ENCODE results near the gene PPP5C.
"Not testable (repeated sequence)": the region's sequence is repeated elsewhere in the genome, so short reads cannot be mapped to it uniquely, and the experiment has no call there.

Gene PPP5C

DNA sequence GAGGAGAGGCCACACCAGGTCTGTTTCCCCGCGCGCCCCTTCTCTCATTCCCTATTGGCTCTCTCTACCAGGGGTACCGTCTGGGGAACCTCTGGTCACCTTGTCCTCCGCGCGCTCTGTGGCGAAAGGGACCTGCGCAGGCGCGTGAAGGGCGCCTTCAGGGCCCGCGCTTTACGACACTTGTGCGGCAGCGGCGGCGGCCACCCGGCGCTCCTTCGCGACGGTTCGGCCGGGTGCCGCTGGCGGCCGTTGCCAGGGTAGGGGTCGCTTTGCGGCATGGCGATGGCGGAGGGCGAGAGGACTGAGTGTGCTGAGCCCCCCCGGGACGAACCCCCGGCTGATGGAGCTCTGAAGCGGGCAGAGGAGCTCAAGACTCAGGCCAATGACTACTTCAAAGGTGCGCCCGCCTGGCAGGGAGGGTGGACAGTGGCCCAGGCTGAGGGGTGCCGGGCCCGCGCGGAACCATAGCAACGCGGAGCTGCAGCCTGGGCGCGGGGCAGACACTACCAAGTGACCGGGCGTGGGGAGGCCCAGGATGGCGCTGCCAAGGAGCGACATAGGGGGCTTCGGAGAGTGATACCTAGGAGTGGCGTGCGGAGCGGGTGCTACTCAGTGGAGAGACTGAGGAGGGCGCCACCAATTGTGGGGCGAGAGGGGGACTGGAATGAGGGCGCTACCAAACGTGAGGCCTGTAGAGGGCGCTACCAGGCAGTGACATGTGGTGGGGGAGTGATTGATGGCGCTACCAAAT, at the start of gene PPP5C:
Gene PPP5C (plus strand): TSS at position 267 of the 751 bp plus-strand sequence. CDS start 10 bp downstream, at position 277.
- DNase-seq = peak; percentile 78 to 80

DNA sequence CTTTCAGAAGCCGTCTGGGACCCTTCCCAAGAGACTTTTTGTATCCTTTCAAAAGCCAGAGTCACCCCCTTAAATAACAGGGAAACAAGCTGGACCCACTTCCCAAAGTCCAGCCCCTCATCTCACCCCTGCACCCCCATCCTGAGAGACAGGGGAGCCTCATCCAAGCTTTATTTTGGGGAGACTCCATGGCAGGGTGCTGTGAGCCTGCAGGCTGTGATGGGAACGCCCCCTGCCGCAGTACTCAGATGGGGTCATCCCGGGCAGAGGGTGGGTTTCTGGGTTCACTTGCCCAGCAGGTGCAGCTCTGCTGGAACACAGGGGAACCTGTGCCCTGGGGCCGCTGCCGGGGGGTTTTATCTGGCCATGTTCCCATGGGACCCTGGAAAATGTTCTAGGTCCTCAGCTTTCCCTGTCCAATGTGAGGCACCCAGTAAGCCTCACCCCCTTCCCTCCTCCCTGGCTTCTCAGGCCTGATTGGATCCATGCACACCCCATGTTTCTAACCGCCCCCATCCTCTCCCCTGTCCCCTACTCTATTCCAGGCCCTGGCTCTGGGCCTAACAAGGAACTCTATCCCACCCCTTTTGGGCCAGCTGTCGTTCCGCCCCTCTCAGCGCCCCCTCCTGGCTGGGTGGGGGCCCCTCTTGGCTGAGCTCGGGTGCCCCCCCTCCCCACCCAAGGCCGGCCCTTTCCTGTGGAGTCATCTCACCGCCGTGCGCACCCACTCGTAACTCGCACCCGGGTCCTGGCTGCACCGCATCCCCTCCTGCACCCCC, 49.0 kb upstream of the PPP5C start:
- DNase-seq = no peak

GRCh38 chr19:46298479-46299003, 48.3 kb upstream of the PPP5C start:
- no peak for DNase-seq

DNA sequence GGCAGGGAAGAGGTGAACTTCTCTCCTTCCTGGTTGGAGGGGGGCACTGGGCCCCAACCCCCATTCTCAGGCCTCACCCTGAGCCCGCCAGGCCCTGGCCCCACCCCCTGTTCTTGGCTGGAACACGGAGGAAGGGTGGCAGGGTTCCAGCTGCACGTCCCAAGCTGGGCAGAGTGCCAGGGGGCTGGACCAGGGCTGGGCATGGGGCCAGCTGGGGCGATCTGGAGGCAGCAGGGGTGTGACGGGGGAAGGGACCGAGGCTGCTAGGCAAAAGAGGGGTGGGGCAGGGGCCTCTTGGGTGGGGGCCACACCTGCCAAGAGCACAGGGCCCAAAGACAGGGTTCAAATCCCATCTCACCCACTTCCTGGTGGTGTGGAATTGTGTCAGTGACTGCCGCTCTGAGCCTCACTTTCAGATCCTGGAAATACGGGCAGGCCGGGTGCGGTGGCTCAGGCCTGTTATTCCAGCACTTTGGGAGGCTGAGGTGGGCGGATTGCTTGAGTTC, 47.8 kb upstream of the PPP5C start:
- DNase-seq = no peak

DNA sequence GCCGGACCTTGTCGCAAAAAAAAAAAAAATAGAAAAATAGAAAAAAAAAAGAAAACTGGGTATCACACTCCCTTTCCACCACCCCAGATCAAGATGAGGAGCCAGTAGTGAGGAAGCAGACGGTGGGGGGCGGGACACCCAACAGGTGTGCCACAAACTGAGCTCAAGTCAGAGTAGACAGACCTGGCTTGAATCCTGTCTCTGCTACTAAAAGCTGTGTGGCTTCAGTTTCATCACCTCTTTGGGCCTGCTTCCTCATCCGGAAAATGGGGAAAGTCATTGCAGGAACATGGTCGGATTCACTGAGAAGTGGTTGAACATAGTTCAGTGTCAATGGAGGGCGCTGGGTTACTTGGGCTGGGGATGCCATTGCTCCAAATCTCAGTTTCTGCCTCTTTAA, 47.2 kb upstream of the PPP5C start:
- no peak for DNase-seq

DNA sequence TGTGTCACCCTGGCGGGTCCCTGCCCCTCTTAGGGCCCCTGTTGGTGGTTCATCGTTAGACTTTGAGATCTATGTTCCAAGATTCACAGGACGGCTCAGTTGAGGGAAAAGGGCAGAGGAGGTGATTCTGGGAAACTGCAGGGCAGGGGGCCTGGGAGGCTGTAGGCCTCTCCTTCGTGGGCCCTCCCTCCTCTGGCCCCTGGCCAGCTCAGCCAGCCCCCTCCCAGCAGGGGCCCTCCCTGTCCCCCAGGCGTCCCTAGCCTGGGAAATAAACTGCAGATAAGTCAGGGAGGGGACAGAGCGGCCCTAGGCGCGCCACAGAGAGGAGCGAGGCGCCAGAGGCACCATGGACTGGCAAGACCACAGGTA, 43.6 kb upstream of the PPP5C start:
- DNase-seq = no peak

GRCh38 chr19:46303691-46304397, 43.0 kb upstream of the PPP5C start:
- DNase-seq = peak in 1 of 2 experiments; percentile 2

DNA sequence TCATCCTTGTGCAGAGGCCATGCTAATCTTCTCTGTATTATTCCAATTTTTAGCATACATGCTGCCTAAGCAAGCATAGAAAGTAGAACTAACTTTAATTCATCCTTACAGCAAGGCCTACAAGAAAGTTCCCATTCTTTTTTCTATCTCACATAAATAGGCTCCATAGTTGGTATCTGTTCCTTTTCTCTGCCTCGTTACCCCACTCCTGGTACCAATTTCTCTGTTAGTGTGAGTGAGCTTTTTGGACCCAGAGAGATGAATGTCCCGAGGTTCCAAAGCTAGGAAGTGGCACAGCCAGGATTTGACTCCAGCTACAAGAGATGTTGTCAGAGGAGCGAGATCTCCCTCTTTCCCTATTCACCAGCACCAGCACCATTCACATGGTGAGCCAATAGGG, 40.4 kb upstream of the PPP5C start:
- no peak for DNase-seq

DNA sequence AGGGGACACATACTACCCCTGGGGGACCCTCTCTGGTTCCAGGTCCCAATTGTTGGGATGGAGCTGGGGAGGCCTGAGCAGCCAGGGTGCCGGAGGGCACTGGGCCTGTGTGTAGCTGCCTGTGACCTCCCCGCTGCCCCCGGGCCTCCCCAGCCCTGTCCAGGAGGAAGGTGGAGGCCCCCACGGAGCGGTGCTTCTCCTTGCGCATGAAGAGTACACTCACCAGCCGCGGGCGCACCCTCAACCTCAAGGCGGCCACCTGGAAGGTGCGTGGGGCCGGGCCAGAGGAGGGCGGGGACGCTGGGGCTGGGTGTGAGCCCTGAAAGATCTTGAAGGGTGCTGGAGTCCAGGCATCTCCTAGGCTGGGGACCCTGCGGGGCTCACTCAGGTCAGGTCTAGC, 38.4 kb upstream of the PPP5C start:
- DNase-seq = no peak

DNA sequence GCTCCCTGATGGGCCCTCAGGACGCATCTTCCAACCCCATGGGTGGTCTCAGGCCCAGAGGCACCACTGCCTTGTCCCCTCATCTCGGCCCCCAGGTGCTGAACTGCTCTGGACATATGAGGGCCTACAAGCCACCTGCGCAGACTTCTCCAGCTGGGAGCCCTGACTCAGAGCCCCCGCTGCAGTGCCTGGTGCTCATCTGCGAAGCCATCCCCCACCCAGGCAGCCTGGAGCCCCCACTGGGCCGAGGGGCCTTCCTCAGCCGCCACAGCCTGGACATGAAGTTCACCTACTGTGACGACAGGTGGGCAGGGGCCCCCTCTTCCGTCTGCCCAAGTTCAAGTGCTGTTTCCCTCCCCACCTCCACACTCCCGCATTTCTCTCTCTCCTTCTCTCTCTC, 37.8 kb upstream of the PPP5C start:
- DNase-seq = no peak

GRCh38 chr19:46311444-46311843, 35.4 kb upstream of the PPP5C start:
- no peak for DNase-seq

GRCh38 chr19:46313540-46314469, 33.1 kb upstream of the PPP5C start:
- not testable (repeated sequence) for DNase-seq

- no peak for DNase-seq
These were observed 29.5 kb upstream of the PPP5C start for GRCh38 chr19:46317339-46317738.

DNA sequence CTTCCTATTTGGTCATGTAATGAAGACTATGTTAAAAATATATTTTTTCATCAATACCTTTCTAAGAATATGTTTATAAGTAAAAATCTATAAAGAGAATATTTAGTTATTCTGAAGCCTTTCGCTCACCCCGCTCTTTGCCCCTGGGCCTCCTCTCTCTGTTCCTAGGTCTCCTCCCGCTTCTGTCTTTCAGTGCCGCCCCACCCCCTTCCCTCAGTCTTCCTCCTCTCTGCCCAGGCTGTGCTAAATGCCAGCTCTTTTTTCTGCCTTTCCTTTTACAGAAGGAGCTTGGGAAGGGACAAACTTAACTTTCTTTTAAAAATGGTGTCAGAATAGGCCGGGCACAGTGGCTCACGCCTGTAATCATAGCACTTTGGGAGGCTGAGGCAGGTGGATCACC, 27.3 kb upstream of the PPP5C start:
- DNase-seq = no peak

GRCh38 chr19:46320559-46320958, 26.3 kb upstream of the PPP5C start:
- no peak for DNase-seq

DNA sequence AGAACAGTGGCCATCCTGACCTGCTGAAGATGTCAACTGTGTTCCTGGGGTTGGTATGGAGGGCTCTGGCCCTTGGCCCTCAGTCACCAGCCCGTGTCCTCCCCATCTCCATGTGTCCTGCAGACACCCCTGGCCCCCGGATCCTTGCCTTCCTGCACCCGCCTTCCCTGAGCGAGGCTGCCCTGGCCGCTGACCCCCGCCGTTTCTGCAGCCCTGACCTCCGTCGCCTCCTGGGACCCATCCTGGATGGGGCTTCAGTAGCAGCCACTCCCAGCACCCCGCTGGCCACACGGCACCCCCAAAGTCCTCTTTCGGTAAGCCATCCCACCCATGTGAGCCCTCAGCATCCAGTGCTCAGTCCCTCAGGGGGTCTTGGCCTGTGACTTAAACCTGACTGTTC, 25.2 kb upstream of the PPP5C start:
- DNase-seq = no peak

- not testable (repeated sequence) for DNase-seq
These were observed 23.7 kb upstream of the PPP5C start for GRCh38 chr19:46323227-46323626.

DNA sequence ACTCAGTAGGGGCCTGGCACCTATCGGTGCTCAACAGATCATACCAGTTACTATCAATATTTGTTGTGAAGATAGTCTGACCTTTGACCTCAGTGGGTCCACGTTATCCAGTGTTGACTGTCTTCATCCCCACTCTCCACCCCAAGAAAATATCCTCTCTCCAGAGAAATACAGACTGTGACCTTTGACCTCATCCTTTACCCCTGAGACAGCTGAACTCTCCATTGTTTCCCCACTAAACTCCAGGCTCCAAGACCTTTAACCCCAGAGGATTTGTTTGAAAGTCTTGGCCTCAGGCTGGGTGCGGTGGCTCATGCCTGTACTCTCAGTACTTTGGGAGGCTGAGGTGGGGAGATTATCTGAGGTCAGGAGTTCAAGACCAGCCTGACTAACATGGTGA, 22.6 kb upstream of the PPP5C start:
- no peak for DNase-seq

- no peak for DNase-seq
These were observed 20.3 kb upstream of the PPP5C start for GRCh38 chr19:46326608-46327007.

DNA sequence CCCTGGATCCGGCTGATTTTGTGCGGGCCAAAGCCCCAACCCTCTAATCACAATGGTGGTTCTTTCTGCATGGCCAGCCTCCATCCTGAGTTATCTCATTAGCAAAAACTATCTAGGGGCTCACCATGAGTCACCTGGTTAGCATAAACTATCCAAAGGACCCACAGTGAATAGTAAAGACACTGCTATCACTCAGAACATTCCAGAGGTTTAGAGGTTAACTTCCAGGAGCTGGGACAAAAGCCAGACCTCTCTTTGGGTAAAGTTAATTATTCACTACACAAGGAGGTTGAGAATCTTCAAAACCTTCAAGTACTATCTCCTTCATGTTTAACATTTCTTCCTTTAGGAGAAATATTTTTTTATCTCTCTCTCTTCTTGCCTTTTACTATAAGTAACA, 18.8 kb upstream of the PPP5C start:
- no peak for DNase-seq

- DNase-seq = no peak
These were observed 16.5 kb upstream of the PPP5C start for GRCh38 chr19:46330319-46330918.

- DNase-seq = no peak
These were observed 9.4 kb upstream of the PPP5C start for GRCh38 chr19:46337487-46337886.
